Adipose tissue (tissue), 3 donors: ENCODE measurements around the gene SNRPD2. TPM values are rescaled to one million over a fixed set of nuclear protein-coding genes. Genes with fewer than 3 reads are reported as not detected.

Experiments used
- H3K27ac ChIP-seq: one replicate; pipeline ENCODE4 v1.5.1; 2013; ENCODE audit warnings: low read depth, low read length
- WGBS, 3 donors: extraction: QIAGEN DNeasy Blood & Tissue Kit; methylation state at CpG; one replicate each; pipeline ENCODE4 v1.1.7; 2013; 5-methylcytosine and 5-hydroxymethylcytosine counted together
- polyA plus RNA-seq, 3 donors: library from polyadenylated mRNA; stranded (reverse); fragments of 200-250 nt; gene quantifications; one replicate each; pipeline ENCODE4 v1.2.3, GENCODE V29; 2013
- donor health status: healthy with polysubstance abuse.
- donor health status: Bipolar disorder and iron deficiency.
- donor health status: healthy.

Gene SNRPD2
- polyA plus RNA-seq, 3 donors, result 175 to 370 (median 310) TPM

DNA sequence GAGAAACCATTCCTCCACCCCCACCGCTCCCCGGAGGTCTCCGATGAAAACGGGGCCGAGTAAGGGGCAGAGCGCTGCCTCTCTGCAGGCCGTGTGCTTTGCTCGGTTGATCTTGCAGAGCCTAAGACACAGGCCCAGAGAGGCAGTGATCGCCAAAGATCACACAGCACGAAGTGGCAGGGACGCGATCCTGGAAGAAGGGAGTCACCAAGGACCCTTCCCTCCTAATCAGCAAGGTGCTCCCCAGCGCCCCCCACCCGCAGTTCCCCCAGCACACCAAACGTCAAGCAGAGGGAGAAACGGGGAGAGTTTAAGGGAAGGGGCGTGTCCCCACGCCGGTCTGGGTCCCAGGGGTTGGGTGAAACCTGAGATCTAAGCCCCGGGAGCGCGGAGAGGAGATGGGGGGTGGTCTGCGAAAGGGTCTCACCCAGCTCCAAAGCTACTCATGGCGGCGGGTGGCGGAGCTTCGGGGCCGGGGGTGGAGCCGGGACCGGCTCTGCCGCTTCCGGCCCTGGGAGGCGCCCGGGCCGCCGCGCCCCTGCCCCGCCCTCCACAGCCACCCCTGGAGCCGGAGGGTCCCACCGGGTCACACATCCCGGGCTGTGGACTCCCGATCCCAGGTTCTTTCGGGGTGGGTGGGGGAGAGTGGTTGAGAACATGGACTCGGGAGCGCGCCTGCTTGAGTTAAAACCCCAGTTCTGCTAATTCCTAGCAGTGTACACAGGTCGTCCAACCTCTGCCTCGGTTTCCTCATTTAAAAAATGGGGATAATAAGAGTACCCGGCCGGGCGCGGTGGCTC is 52.6 kb downstream of the SNRPD2 start, which contains the start of gene EML2:
Gene EML2, minus strand, starts transcription at position 468 of the 800 bp plus-strand sequence. Its CDS starts 21 bp downstream, at position 447.
- no peak within 1 kb of the TSS for H3K27ac ChIP-seq
- 2 to 5% (median 4%) methylated on average over 46 to 52 of the region's 52 CpGs for WGBS, 3 donors

DNA sequence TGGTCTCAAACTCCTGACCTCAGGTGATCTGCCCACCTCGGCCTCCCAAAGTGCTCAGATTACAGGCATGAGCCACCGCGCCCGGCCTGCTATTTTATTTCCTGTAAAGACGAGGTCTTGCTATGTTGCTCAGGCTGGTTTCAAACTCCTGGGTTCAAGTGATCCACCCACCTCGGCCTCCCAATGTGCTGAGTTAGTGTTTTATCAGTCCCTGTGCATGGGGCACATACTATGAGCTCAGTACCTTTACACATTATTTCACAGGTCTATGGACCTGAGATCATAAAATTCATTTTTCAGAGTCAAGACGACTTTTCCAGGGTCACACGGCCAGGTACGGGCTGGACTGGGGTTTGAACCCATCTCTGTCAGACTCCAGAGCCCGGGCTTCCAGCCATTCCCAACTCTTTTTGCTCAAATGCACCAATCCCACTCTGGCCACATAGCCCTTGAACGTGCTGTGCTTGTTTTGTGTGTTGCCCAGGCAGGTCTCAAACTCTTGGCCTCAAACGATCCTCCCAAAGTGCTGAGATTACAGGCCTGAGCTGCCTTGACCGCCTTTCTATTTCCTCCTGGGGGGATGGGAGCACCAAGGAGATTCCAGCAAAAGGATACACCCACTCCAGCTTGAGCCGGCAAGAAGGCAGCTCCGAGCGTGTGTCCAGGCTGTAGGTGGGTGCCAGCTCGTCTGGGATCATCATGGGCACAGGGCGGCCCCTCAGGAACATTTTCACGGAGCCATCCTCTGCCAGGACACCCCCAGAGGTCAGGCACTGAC is 53.7 kb downstream of the SNRPD2 start:
- H3K27ac ChIP-seq, result no peak overlapping the region
- 66 to 82% (median 78%) methylated on average over 19 of the region's 19 CpGs for WGBS, 3 donors

Other genes with a start within 250 kb of the SNRPD2 start
- 100 to 1,000 TPM in 2 of 3 donors, 10 to 100 TPM in 1; 11.9 to 650 (median 341) TPM for gene FOSB, start 224.0 kb downstream of the SNRPD2 start, polyA plus RNA-seq
- 1 to 10 TPM; 4.9 to 7.6 (median 6.4) TPM for gene RTN2, start 194.9 kb downstream of the SNRPD2 start, polyA plus RNA-seq
- 1 to 10 TPM in 1 of 3 donors, under 1 TPM in 2; 0.62 to 3.7 (median 0.71) TPM for gene PPM1N, start 193.5 kb downstream of the SNRPD2 start, polyA plus RNA-seq
- 10 to 100 TPM; 14.9 to 93.0 (median 78.0) TPM for gene VASP, start 184.5 kb downstream of the SNRPD2 start, polyA plus RNA-seq
- gene OPA3, start 107.2 kb downstream of the SNRPD2 start, polyA plus RNA-seq, result 1 to 10 TPM; 3.1 to 6.7 (median 3.5) TPM
- 10 to 100 TPM in 2 of 3 donors, 1 to 10 TPM in 1; 1.3 to 29.5 (median 11.6) TPM for gene GPR4, start 89.7 kb downstream of the SNRPD2 start, polyA plus RNA-seq
- 10 to 100 TPM; 17.5 to 29.2 (median 22.3) TPM for gene EML2, start 52.6 kb downstream of the SNRPD2 start, polyA plus RNA-seq
- gene GIPR, start 23.7 kb downstream of the SNRPD2 start, polyA plus RNA-seq, result 10 to 100 TPM in 1 of 3 donors, 1 to 10 TPM in 2; 5.6 to 20.2 (median 7.2) TPM
- 1 to 10 TPM; 3.9 to 5.4 (median 4.9) TPM for gene QPCTL, start 713 bp upstream of the SNRPD2 start, polyA plus RNA-seq
- 1 to 10 TPM; 7.0 to 8.0 (median 7.3) TPM for gene FBXO46, start 38.9 kb upstream of the SNRPD2 start, polyA plus RNA-seq
- gene MEIOSIN, start 41.5 kb upstream of the SNRPD2 start, polyA plus RNA-seq, result under 1 TPM; 0.01 to 0.11 (median 0.02) TPM
- 10 to 100 TPM; 19.7 to 33.3 (median 23.3) TPM for gene SIX5, start 77.3 kb upstream of the SNRPD2 start, polyA plus RNA-seq
- gene DMPK, start 90.5 kb upstream of the SNRPD2 start, polyA plus RNA-seq, result 100 to 1,000 TPM in 1 of 3 donors, 10 to 100 TPM in 2; 36.1 to 119 (median 40.8) TPM
- gene DMWD, start 100.9 kb upstream of the SNRPD2 start, polyA plus RNA-seq, result 10 to 100 TPM; 13.9 to 43.0 (median 35.8) TPM
- gene RSPH6A, start 123.4 kb upstream of the SNRPD2 start, polyA plus RNA-seq, result under 1 TPM in 1 of 3 donors, not detected in 2; 0.03 TPM
- 10 to 100 TPM; 25.9 to 57.0 (median 36.8) TPM for gene SYMPK, start 171.2 kb upstream of the SNRPD2 start, polyA plus RNA-seq
- 10 to 100 TPM in 1 of 3 donors, 1 to 10 TPM in 1, not detected in 1; 3.6 to 32.1 TPM for gene FOXA3, start 172.4 kb upstream of the SNRPD2 start, polyA plus RNA-seq
- 10 to 100 TPM in 2 of 3 donors, 1 to 10 TPM in 1; 7.7 to 13.9 (median 10.0) TPM for gene IRF2BP1, start 194.2 kb upstream of the SNRPD2 start, polyA plus RNA-seq
- 1 to 10 TPM; 2.9 to 3.4 (median 3.4) TPM for gene MYPOP, start 210.7 kb upstream of the SNRPD2 start, polyA plus RNA-seq
- not detected for gene NANOS2, start 222.8 kb upstream of the SNRPD2 start, polyA plus RNA-seq